Endometrial microvascular endothelial cells (primary cell): Measurements from ENCODE around the gene HID1. TPM values are rescaled to one million over a fixed set of nuclear protein-coding genes. Genes with fewer than 3 reads are reported as not detected.

Experiments
- in situ Hi-C: cut with HindIII; loops from 2 replicates; pipeline ENCODE4 v1.10.0; 2017; ENCODE audit warnings: low sequenced_read_pairs, low pct_unique_long_range_greater_than_20kb; ENCODE audit errors: inconsistent ontology term
- total RNA-seq: library from RNA; depleted of rRNA; stranded (reverse); fragments of >200 nt; gene quantifications from one replicate; pipeline ENCODE4 v1.2.3, GENCODE V29; 2015; ENCODE audit errors: inconsistent ontology term

Gene HID1
- total RNA-seq, 1 donor from 2014 or later = 5.2 TPM

DNA sequence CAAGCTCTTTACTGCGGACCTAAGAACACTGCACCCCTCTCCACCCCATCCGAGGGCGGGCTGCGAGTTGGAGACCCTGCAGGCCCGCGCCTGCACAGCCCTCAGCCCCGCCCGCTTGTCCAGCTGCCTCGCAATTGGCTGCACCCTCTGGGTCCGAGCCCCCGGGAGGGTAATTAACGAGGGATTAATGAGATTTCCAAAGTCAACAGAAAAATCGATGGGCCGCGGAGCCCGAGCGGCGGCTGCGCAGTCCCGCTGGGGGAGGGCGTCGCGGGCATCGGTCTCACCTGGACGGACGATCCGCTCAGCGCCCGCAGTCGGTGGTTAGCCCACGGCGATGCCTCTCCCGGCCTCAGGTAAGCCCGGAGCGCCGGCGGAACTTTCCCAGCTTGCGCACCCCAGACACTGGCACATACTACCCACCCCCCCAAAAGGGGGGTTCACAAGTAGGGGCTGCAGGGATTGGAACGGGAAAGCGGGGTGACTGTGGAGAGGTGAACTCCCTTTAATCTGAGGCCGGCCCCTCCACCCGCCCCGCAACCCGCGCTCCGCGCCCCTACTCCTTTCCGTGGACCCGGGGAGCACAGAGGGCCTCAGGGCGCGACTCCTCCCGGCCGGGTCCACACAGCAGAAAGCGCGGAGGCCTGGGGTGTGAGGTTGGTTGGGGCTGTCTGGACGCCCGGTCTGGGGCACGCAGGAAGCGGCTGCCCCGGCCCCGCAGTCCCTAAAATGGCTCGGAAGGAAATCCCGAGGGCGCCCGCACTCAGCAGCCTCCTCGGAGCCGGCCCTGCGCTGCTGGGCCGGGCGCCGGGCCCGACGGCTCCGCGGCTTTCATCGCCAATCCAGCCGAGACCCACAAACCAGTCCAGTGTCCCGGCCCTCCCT lies 36.7 kb downstream of the HID1 start, which contains the start of gene OTOP3:
Gene OTOP3 (plus strand): TSS at position 314 of the 885 bp plus-strand sequence. CDS start 24 bp downstream, at position 338.
- in situ Hi-C loops = no loop called here

DNA sequence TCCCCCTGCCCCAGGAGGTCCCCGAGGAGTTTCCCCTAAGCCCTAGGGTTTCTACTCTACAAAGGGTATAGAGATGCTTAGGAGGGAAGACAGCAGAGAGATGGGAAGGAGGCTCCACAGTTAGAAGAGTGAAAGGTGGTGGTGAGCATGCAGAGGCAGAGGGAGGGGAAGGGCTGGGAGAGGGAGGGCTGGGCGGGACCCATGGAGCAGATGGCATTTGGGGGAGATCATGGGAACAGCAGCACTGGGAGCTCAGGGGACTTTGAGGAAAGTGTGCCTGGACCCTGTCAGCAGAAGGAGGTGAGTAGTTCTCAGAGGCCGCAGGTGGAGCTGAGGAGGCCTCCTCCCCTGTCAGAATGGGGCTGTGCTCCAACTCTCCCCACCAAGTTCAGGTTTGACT lies 37.5 kb downstream of the HID1 start:
- in situ Hi-C loops = no loop called here

DNA sequence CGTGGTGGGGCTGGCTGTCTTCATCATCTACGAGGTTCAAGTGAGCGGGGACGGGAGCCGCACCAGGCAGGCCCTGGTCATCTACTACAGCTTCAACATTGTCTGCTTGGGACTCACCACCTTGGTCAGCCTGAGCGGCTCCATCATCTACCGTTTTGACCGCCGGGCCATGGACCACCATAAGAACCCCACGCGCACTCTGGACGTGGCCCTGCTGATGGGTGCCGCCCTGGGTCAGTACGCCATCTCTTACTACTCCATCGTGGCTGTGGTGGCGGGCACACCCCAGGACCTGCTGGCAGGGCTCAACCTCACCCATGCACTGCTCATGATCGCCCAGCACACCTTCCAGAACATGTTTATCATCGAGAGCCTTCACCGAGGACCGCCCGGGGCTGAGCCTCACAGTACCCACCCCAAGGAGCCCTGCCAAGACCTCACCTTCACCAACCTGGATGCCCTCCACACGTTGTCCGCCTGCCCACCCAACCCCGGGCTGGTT lies 42.0 kb downstream of the HID1 start:
- in situ Hi-C loops = no loop called here

DNA sequence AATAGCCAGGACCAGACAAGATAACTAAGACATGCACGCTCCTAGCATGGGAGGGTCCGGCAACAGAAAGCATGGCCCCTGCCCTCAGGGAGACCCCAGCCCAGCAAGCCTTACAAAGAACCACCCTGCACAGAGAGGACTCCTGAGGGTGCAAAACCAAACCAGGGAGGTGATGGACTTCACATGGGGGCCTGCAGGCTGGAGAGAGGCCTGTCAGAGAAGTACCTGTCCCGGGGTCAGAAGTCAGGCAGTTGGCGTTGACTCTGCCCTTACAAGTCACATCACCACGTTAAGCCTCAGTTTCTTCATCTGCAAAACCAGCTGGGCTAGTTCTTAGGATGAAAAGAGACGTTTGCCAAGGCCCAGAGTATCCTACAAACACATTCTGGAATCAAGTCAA lies 43.8 kb downstream of the HID1 start:
- in situ Hi-C loops = no loop called here

DNA sequence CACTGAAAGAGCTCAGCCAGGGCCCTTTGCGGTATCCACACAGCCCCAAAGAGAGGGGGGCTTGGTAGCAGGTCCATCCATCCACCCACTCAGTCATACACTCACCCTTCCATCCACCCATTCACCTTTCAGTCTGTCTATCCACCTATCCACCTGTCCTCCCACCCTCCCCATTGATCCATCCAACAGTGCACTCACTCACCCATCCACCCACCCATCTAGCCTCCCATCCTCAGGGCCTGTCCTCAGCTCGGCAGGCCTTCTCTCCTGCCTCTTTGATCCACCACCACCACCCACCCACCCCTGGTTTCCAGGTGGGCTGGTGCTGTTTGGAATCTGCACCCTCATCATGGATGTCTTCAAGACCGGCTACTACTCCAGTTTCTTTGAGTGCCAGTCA lies 47.3 kb downstream of the HID1 start:
- in situ Hi-C loops = no loop called here

DNA sequence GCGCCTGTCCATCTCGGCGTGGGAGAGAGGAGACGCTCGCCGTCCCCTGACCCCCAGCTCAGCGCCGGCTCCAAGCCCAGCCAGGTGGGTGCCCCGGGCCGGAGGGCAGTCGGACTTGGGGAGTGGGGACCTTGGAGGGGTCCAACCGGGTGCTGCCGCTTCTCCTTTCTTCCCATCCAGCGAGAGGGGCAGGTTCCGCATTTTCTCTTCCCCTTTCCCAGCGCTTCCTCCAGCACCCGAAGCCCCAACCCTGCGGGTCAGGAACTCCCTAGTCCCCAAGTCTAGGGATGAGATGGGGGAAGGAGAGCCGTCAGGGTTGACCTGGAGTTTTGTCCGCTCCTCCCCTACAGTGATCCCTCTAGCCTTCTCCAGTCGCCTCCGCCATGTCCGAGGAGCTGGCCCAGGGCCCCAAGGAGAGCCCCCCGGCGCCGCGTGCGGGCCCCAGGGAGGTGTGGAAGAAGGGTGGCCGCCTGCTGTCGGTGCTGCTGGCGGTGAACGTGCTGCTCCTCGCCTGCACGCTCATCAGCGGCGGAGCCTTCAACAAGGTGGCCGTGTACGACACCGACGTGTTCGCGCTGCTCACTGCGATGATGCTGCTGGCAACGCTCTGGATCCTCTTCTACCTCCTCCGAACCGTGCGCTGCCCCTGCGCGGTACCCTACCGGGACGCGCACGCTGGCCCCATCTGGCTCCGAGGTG lies 48.2 kb downstream of the HID1 start, which contains the start of gene OTOP2:
Gene OTOP2 (plus strand): TSS at position 24 of the 699 bp plus-strand sequence. CDS start 360 bp downstream, at position 384.
- in situ Hi-C loops = no loop called here

DNA sequence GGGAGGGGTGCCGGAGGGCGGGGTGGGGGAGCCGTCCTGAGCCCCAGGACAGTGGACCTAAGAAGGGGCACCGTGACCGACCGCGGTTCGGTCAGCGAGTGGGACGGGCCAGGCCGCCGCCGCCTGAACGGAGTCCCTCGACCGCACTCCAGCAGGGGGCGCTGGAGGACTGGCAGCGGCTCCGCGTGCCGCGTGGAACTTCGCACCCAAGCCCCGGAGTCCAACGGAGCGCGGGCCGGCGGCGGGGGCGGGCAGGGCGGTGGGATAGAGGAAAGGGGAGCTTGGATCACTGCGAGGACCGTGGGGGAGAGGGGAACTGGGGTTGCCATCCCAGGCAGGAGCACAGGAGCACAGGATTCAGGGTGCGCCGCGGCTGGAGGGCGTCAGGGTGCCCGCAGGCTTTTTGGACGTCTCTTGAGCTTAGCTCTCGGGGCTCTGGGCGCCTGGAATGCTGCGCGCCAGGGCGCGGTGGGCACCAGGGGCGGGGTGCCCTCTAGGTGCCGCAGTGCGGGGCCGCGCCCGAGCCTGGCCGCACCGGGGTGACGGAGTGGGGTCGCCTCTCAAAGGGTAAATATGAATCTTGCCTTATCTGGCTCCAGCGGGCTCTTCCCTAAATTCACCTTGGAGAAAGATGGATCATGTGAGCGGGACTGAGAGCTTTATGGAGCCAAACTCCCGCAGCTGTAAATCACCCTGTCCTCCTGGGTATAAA lies 48.9 kb downstream of the HID1 start:
- in situ Hi-C loops = no loop called here

DNA sequence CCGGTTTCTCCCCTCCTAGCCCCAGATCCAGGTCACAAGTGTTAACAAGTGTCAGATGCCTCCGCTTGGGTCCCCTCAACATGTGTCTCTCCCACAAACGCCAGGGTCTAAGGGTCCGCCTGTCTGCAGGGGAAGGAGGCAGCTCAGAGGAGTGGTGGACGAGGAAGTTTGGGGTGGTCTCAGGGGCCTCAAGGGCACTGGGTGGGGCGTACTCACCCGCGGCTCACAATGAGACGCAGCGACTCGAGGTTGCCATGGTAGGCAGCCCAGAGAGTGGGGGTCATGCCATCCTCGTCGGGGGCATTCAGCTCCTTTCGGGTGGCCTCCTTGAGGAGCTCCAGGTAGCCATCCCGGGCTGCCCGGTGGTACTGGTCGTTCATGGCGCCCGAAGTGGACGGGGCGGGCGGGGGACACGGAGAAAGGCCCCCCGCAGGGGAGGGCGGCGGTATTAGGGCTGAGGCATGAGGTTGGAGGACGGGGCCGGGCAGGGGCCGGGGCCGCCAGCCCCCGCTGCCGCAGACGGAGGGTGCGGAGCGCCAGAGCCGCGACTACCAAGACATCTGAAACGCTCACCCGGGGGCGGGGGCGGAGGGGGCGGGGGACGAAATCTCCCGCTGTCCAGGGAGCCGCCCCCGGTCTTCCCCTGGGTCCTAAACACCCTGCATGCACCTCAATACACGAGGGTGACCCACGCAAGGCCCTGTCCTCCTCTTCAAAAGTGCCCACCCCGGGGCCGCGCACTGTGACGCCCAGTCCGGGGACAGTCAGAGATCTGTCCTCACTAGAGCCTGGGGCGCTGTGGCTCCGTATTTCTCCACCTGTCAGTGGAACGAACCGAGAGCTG lies 49.6 kb downstream of the HID1 start, which contains the start of gene USH1G:
Gene USH1G (minus strand): TSS at position 562 of the 844 bp plus-strand sequence. CDS start 182 bp downstream, at position 380.
- in situ Hi-C loops = no loop called here

DNA sequence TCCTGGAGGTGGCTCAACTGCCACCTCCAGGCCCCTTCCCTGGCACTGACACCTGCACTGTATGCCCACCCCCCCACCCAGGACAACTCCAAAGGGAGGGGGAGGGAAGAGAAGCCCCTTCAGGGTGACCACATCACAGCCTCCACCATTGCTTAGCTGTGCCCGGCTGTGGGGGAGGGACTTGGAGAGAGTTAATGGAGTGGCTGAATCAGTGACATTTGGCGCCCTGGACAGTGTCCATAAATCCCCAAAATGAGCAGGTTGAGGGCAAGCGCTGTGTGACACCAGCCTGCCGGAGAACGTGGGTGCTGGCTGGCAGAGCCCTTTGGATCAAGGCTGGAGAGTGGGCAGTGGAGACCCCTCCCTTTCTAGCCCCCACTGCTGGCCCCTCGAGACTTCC lies 50.4 kb downstream of the HID1 start:
- in situ Hi-C loops = no loop called here

DNA sequence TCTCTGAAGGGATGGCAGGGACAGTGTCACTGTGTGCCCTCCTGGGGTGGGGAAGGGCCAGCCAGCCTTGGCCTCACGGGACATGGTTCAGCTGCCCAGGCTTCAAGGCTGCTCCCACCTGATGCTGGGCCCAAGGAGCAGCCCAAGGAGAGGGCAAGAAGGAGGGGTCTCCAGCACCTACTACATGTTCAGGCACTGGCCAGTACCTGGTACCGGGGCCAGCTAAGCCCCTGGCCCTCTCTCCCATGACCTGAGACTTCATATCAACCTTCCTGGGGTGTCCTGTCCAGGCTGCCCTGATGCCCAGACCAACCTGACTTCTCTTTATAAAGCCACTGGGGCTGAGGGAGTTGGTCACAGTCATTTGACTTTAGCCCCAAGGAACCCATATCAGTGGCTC lies 50.8 kb downstream of the HID1 start:
- in situ Hi-C loops = no loop called here

DNA sequence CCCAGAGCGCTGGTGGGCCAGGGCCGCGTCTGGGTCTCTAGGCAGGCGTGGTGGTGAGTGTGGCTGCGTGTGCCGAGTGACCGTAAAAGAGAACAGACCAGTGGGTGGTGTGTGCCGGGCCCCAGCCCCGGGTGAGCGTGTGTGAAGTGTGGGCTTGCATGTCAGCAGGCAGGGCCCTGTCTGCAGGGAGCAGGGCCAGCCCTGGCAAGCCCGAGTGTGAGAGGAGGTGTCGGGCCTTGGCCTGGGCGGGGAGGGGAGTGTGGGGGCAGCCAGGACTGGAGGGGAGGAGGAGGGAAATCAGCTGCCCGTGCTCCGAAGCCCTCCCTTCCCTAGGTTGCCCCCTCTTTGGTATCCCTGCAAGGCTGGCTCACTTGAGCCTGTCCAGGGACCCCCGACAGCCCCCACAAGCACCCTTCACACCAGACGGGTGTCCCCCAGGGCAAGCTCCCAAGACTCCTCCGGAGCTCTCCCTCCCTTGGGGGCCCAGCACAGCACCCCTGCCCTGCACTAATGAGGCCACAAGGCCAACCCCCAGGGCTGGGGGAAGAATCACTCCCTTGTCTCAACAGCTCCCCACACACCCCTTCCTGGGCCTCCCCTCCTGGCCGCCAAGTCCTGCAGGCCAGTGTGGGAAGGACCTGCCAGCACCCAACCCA lies 51.4 kb downstream of the HID1 start:
- in situ Hi-C loops = no loop called here

DNA sequence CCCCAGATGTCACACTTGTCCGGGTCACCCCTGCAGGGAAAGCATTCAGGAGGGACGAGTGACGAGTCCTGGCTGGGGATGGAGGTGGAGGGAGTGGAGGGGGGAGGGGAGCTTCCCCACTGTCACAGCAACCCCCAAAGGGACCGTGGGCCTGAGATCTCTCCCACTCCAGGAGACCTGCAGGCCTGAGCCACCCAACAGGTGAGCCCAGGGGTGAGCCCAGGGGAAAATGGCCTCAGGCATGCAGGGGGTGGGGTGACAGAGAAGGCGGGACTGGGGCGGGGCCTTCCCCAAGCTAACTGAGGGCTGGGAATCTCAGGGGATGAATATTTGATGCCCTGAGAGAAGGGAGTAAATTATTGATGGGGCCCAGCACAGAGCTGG lies 51.9 kb downstream of the HID1 start:
- in situ Hi-C loops = no loop called here

DNA sequence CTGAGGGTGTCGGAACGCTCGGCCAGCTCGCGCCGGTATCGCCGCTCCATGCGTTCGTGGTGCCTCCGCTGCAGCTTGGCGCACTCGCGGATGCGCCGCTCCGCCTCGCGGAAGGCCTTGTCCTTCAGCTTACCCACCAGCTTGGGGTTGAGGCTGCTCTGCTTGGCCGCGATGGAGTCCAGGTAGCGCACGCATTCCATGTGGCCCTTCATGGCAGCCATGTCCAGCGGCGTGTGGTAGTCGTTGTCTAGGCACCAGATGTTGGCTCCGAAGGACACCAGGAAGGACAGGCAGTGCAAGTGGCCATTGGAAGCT lies 52.3 kb downstream of the HID1 start:
- in situ Hi-C loops = no loop called here

DNA sequence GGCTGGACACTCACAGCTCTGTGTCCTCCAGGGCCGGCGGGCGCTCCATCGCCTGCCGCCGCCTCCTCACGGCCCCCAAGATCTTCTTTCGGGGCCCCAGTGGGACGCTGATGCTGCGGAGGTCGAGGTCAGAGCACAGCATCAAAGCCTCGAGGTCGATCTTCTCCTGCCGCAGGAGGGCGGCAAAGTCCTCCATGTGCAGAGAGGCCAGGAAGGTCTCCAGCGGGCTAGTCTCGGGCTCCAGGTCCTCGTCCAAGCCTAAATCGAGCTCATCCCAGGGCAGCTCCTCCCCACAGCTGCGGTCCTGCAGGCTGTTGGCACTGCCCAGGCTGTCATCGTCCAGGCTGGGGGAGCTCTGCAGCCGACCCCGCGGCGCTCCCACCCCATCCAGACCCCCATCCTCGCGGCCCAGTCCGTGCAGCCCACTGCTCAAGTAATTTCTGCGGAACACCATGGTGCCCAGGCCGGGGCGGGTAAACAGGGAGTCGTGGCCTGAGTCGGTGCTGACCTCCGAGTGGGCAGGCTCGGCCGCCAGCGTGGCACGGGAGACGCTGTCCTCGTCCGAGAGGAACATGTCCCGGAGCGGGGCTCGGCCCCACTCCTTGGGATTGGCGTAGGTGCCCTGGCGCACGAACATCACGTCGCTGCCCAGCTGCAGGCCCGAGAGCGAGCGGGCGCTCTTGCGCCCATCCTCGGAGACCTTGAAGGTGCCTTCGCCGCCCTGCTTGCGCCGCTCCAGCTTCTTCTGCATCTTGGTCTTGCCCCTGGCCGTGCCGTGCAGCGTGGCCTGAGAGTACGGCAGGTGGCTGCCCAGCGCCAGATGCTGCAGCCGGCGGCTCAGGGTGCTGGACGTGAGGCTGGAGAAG lies 52.9 kb downstream of the HID1 start:
- in situ Hi-C loops = no loop called here

DNA sequence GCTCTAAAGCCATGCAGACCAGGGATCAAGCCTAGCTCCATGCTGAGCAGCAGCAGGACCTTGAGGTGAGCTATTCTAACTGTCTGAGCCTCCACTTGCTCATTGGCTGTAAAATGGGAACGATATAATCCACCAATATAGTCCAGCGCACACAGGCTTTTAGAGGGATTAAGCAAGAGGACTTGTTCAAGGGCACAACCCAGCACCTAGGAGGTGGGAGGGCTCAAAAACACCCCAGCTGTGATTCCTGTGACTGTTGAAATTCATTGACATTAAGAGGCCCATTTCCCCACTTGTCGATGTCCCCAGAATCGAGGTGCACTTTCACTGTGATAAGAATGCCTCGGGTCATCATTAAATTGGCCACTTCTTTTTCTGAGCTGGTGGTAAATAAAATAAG lies 53.7 kb downstream of the HID1 start:
- in situ Hi-C loops = no loop called here

DNA sequence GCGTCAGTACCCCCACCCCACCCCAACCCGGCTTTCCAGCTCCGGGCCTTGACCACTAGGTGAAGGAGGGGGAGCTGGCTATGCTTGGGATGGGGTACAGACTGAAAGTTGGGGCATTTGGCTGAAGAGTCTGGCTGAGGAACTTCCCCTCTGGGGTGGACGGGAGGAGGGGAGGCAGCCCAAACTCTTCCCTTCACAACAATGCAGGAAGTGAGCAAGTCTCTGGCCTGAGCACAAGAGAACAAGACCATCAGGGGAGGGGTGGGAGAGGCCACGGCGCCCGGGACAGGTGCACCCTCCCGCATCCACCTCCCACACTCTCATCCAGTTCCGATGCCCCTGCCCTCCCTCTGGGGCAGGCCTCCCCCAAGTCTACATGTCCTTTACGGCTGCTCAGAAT lies 55.1 kb downstream of the HID1 start:
- in situ Hi-C loops = no loop called here

DNA sequence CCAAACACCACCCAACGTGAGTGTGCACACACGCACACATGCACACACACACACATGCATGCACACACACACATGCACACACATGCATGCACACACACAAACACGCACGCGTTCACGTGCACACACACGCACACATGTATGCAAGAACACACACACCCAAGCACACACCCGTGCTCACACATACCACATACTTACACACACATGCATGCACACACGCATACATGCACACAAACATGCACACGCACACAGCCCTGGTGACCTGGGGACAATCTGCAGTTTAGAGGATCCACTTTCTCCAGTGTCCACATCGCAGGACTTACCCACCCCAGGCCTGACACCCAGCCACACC lies 55.7 kb downstream of the HID1 start:
- in situ Hi-C loops = no loop called here
